ENCODE data around the gene RSL1D1. TPM values are rescaled to one million over a fixed set of nuclear protein-coding genes. Genes with fewer than 3 reads are reported as not detected.
"Not testable (repeated sequence)": the region's sequence is repeated elsewhere in the genome, so short reads cannot be mapped to it uniquely, and the experiment has no call there.

The RSL1D1 gene
- polyA plus RNA-seq, 12 donors: 197 to 394 (median 337) TPM; not detected in 1

DNA sequence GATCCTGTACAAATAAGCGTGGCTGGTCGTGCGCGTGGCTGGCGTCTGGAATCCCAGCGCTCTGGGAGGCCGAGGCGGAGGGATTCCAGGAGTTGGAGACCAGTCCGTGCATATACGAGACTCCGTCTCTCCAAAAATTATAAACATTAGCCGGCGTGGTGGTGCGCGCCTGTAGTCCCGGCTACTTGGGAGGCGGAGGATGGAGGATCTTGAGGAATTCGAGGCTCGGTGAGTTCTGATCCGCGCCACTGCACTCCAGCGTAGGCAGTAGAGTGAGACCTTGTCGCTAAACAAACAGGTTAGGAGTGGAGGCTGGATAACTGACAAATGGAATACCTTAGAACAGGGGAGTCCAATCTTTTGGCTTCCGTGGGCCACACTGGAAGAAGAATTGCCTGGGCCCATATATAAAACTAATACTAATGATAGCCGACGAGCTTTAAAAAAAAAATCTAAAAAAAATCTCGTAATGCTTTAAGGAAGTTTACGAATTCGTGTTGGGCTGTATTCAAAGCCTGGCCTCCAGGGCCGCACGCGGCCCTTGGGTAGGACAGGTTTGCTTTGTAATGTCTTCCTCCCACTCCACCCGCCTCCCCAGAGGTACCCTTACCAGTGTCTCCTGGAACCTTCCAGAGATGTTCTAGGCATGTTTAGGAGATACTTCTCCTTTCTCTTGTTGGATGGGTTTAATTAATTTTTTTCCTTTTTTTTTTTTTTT is 909 bp upstream of the RSL1D1 start:
- DNase-seq: no peak

DNA sequence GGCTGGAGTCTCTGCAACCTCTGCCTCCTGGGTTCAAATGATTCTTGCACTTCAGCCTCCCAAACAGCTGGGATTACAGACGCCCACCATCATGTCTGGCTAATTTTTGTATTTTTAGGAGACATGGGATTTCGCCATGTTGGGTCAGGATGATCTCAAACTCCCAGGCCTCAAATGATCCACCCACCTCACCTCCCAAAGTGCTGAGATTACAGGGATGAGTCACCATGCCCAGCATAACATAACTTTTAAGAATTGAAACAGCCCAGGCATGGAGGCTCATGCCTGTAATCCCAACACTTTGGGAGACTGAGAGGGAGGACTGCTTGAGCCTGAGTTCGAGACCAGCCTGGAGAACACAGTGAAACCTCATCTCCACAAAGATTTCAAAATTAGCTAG is 2.5 kb downstream of the RSL1D1 start:
- no peak for DNase-seq

DNA sequence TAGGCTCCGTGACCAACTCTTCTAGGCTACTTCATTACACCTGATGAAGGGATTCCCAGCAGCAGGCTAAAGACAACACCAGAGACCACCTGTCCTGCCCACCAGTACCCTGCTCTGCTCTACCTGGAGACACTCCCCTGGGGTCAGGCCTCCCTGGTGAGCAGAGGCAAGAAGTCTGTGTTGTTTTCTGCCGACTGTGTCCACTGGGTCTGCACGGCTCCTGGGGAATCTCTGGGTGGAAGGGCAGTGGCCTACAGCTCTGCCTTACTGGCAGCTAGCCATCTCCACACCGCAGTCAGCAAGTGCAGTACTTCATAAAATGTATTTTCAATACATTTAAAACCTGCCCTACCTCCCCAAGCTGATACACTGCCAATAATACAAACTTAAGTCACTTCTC is 6.8 kb downstream of the RSL1D1 start:
- DNase-seq: no peak

DNA sequence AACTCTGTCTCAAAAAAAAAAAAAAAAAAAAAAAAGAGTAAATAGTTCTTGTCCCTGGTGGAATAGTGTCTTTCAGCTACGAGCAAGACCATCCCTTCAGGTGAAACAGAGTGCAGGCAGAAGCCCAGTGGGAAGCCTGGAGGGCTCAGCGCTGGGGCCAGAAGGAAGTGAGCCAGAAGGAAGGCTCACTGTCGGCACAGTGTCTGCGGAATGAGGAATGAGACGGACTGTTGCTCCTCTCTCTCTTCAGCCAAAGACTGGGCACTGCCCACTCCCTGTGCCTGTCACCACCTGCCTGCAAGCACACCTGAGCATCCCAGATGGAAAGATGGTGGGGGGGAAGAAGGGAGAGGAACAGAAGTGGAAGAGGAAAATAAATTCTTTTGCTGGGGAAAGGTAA is 7.5 kb downstream of the RSL1D1 start:
- no peak for DNase-seq

DNA sequence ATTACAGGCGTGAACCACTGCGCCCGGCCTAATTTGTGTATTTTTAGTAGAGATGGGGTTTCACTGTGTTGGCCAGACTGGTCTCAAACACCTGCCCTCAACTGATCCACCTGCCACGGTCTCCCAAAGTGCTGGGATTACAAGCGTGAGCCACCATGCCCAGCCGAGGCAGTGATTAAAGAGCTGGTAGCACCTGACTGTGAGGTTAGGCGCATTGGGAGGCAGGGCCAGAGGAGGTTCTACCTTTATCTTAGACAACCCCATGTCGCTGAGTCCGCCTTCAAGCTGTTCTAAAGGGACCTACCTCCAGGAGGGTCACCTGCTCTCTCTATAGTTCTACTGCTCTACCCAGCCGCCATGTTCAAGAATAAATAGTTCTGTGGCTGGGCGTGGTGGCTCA is 8.1 kb downstream of the RSL1D1 start:
- DNase-seq: no peak

DNA sequence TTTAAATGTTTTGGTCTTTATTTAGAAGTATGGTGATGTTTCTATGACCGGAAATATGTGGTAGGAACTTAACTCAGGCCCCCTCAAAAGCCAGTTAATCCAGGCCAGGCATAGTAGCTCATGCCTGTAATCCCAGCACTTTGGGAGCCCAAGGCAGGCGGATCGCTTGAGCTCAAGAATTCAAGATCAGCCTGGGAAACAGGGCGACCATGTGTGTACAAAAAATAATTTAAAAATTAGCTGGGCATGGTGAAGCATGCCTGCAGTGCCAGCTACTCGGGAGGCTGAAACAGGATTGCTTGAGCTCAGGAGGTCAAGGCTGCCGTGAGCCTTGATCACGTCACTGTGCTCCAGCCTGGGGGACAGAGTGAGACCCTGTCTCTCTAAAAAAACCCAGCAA is 10.3 kb downstream of the RSL1D1 start:
- DNase-seq: no peak

DNA sequence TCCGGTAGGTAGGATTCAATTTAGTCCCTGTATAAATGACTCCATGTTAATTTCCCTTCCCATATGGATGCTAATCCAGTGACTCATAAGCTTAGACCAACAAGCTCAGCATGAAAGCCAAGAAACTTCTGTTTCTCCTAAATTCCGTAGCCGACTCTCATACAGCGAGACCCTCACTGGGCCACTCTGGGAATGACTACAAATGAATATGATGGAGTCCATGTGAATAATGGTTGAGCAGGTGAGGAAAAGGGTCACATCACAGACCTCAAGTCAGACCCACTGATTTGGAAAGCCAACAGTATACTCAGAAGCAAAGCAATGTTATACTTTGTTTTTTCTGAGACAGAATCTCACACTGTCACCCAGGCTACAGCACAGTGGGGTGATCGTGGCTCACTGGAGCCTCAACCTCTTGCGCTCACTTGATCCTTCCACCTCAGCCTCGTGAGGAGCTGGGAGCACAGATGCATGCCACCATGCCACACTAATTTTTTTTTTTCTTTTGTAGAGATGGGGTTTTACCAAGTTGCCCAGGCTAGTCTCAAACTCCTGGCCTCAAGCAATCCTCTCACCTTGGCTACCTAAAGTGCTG is 14.6 kb downstream of the RSL1D1 start:
- DNase-seq: no peak

DNA sequence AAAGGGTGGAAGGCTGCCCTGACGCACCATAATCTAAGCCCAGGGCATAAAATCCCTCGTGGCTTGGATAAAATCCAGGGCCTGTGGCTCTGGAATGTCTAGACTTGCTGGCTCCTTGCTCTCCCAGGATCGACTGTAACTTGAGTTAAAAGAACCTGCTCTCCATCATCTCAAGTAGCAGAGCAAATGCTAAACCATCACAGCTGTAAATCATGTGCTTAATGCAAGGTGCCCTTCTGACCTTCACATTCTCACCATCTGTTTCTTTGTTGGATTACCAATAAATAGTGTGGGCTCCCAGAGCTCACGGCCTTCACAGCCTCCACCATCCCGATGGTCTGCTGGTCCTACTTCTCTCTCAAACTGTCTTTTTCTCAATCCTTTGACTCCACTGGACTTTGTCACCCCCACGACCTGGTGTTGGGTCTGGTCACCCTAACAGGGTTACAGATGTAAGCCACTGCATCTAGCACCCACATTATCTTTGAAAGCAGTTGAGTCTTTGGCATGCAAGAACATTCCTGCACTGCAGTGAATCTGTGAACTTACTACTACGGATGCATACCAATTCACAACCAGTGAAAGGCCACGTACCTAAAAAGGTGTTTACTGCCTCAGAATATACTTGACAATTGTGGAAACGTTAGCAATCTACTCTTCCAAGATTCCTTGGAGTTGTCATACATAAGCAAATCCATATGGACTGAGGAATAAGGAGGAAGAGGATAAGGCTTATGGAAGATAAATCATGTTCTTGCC is 15.3 kb downstream of the RSL1D1 start:
- DNase-seq: no peak

DNA sequence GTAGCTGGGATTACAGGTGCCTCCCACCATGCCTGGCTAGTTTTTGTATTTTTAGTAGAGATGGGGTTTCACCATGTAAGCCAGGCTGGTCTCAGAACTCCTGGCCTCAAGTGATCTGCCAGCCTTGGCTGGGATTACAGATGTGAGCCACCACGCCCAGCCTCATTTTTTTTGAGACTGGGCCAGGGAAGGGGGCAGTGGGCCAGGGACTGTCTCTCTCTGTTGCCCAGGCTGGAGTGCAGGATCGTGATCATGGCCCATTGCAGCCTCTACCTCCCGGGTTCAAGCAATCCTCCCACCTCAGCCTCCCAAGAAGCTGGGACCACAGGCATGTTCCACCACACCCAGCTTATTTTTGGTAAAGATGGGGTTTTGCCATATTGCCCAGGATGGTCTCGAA is 16.0 kb downstream of the RSL1D1 start:
- no peak for DNase-seq

DNA sequence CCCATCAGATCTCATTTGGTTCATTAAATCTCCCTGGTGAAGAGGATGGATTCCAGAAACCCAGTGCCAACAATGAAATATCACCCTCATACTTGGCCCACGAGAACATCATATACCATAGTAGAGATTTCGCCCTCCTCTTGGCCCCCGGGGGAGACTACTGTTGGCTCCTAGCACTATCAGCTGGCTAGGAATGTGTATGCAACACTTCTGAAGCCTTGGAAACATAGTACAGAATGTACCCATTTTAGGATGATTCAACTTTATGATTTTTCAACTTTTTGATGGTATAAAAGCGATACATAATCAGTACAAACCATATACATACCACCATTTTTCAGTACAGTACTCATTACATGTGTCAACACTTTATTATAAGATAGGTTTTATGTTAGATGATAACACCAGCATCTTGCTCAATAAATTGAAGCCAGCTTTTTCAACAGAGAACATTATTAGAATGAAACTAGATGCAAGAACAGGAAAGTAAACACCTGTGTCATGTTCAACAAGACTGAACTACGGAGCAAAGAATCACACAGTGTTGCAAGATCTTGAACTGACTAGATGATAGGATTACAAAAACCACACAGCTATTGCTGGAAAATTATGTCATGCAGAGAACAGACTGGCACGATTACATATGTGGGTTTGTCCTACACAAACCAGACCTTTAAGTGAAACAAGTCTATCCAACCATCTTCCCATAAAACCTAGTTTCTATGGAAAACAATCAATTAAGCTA is 17.2 kb downstream of the RSL1D1 start:
- DNase-seq: no peak

DNA sequence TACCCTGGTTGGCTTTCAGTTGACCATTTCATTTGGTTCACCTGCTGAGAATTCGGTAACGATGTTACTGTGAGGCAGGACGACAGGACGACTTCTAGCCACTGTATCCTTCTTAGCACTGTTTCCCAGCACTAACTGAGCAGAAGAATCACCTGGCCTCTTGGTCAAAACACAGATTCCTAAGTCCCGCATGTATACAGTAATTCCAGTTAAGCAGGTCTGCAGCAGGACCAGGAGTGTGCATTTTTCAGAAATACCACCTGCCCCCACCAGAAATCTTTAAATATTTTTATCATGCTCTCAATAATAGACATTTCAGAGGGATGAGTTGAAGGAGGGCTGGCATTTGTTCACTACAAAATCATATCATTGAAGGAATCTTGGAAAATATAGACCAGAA is 22.6 kb downstream of the RSL1D1 start:
- no peak for DNase-seq

DNA sequence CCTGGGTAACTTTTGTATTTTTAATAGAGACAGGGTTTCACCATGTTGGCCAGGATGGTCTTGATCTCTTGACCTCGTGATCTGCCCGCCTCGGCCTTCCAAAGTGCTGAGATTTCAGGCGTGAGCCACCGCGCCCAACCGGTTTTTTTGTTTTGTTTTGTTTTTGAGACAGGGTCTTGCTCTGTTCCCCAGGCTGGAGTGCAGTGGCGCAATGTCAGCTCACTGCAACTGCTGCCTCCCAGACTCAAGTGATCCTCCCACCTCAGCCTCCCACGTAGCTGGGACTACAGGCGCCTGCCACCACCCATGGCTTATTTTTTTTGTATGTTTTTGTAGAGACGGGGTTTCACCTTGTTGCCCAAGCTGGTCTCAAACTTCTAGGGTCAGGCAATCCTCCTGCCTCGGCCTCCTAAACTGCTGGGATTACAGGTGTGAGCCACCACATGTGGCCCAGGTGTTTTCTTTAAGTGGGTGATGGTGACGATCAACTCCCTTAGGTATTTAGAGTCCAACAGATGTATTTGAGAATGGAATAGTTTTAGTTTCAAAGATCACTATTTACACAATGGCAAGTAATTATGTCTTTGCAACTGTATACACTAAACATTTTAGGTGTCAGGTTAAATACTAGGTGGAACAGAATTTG is 25.7 kb downstream of the RSL1D1 start:
- not testable (repeated sequence) for DNase-seq

DNA sequence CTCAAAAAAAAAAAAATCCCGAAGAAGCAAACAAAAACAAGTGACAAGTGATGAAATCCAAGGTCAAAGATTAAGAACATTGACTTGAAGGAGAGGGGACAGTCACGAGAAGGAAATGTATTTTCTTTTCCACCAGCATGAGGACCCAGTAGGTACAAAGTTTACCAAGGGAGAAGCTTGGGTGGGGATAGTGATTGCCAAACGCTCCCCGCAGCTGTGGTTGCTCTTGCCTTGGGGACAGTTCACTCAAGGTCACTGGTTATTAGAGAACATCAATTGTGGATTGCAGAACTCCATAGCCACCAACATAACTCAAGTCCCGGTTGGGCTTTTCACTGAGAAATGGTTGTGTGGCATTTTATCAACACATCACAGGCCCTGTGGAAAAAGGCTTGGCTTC is 27.0 kb downstream of the RSL1D1 start:
- no peak for DNase-seq

DNA sequence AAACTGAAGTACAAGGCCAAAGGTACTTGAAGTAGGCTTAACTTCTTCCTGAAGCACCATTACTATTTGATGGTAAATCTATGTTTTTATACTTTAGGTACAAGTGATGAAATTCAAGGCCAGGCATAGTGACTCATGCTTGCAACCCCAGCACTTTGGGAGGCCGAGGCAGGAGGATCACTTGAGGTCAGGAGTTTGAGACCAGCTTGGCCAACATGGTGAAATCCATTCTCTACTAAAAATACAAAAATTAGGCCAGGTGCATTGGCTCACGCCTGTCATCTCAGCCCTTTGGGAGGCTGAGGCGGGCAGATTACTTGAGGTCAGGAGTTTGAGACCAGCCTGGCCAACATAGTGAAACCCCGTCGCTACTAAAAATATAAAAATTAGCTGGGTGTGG is 27.7 kb downstream of the RSL1D1 start:
- DNase-seq: not testable (repeated sequence)

DNA sequence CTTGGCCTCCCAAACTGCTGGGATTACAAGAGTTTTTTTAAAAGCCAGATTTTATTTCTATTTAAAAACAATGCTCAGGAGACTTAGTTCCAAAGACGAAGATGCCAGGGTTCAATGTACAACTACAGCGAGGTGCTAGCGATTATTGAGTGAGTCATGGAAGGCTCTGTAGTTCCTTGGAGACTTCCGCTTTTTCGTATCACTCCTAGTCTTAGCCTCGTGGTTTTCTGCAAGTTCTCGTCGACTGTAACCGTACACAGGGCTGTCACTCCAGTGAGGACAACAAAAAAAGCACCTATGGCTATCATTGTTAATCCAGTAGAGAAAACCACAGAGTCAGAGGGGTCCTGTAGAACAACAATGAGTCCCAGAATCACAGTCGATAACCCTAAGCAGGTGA is 31.5 kb downstream of the RSL1D1 start:
- no peak for DNase-seq

DNA sequence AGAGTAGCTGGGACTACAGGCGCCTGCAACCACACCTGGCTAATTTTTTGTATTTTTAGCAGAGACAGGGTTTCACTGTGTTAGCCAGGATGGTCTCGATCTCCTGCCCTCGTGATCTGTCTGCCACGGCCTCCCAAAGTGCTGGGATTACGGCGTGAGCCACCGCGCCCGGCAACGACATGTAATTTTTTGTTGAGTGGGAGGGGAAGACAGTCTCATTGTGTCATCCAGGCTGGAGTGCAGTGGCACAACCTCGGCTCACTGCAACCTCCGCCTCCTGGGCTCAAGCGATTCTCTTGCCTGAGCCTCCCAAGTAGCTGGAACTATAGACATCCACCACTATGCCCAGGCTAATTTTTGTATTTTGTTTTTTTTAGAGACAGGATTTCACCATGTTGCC is 32.4 kb downstream of the RSL1D1 start:
- not testable (repeated sequence) for DNase-seq

DNA sequence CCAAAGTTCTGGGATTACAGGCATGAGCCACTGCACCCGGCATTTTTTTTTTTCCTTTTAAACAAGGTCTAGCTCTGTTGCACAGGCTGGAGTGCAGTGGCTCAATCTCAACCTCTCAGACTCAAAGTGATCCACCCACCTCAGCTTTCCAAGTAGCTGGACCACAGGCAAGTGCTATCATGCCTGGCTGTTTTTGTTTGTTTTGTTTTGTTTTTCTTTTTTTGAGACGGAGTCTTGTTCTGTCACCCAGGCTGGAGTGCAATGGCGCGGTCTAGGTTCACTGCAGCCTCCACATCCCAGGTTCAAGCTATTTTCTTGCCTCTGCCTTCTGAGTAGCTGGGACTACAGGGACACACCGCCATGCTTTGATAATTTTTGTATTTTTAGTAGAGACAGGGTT is 35.2 kb downstream of the RSL1D1 start:
- no peak for DNase-seq

DNA sequence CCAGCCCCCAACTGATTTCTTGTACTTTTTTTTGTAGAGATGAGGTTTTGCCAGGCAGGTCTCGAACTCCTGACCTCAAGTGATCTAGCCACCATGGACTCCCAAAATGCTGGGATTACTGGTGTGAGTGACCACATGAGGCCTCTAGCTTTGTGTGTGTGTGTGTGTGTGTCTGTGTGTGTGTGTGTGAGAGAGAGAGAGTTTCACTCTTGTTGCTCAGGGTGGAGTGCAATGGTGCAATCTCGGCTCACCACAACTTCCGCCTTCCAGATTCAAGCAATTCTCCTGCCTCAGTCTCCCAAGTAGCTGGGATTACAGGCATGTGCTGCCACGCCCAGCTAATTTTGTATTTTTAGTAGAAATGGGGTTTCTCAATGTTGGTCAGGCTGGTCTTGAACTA is 36.5 kb downstream of the RSL1D1 start:
- DNase-seq: not testable (repeated sequence)

DNA sequence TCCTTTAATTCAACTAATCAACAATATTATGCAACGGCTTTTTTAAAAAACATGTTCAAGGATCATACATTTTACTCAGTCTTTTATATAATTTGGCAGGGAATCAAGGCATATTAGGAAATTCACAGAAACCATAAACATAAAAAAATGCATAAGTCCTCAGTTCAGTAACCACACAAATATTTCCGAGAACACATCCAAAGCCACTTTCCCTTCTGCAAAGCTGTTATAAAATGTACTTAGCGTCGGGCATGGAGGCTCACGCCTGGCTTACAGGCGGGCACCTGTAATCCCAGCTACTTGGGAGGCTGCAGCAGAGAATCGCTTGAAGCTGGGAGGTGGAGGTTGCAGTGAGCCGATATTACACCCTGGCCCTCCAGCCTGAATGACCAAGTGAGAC is 44.6 kb downstream of the RSL1D1 start:
- no peak for DNase-seq

DNA sequence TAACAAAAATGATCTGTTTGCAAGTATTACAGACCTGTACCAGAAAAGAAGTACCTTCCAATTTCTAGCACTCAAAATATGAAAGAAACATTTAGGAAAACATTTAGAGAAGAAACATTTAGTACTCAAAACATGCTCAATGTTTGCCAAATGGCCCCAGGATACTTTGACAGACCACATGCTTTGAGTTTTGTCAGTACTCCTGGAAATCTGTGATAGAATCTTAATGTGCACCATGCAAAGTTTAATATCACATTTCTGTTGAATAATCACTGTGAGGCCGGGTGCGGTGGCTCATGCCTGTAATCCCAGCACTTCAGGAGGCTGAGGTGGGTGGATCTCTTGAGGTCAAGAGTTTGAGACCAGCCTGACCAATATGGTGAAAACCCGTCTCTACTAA is 45.8 kb downstream of the RSL1D1 start:
- no peak for DNase-seq

DNA sequence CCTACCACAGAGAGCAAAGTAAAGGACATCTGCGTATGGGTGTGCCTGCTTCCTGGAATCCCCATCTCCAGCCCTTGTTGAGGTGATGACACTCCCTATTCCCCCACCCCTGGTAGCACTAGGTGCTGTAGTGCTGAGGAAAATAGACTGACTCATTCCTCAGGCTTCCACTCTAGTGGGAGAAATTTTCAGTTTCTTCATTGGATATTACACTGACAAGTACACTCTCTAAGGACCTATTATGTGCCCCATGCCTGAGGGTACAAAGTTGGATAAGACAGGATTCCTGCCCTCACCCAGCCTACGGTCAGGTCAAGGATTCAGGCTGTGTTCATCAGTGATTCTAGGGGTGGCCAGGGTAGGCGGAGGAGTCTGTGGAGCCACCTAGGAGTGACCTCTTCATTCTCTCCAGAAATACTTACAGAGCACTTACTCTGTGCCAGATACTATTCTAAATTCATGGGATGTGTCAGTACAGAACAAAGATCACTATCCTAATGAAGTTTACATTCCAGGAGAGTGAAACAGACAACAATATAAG is 49.8 kb downstream of the RSL1D1 start:
- DNase-seq: no peak

DNA sequence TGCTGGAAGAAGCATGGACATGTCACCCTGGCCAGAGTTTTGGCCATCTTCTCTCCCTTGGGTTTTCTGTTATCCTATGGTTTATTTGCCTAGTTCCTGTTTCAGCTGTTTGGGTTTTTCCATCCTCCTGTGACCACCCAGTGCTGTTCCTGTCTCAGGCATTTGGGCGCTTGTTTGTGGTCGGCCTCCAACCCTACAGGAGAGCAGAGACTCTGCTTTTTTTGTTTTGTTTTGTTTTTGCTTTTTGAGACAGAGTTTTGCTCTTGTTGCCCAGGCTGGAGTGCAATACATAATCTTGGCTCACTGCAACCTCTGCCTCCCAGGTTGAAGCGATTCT is 51.0 kb downstream of the RSL1D1 start:
- DNase-seq: no peak
